RWPE2 (cell line): ENCODE results near the gene PID1.

Source experiments
- ATAC-seq: fragments of 200-7000 bp; cut with Tn5 transposase; 3 replicates; pipeline ENCODE4 v1.9.1; 2021; ENCODE audit warnings: low read depth
- DNase-seq: peaks from one replicate; pipeline ENCODE4 v3.0.0-alpha.2; 2020; ENCODE audit warnings: low spot score
- H3K27ac ChIP-seq: fragments of 450-650 bp; 2 replicates; pipeline ENCODE4 v1.5.1; 2017; ENCODE audit warnings: mild to moderate bottlenecking; ENCODE audit not compliant: poor library complexity, severe bottlenecking
- H3K27me3 ChIP-seq: fragments of 250-450 bp; sonication (Bioruptor Pico); 2 replicates; pipeline ENCODE4 v1.5.1; 2021; ENCODE audit warnings: mild to moderate bottlenecking, moderate library complexity; ENCODE audit not compliant: insufficient read depth, poor library complexity, severe bottlenecking
- H3K36me3 ChIP-seq: fragments of 250-450 bp; sonication (Bioruptor Pico); 2 replicates; pipeline ENCODE4 v1.5.1; 2020; ENCODE audit warnings: low read depth, mild to moderate bottlenecking, moderate library complexity
- H3K4me1 ChIP-seq: fragments of 250-450 bp; sonication (Bioruptor Pico); 2 replicates; pipeline ENCODE4 v1.5.1; 2021; ENCODE audit warnings: mild to moderate bottlenecking, moderate library complexity; ENCODE audit not compliant: insufficient read depth, poor library complexity, severe bottlenecking
- H3K4me3 ChIP-seq: fragments of 250-450 bp; sonication (Bioruptor Pico); 2 replicates; pipeline ENCODE4 v1.5.1; 2021; ENCODE audit warnings: mild to moderate bottlenecking, moderate library complexity; ENCODE audit not compliant: severe bottlenecking
- H3K9me3 ChIP-seq: fragments of 250-450 bp; sonication (Bioruptor Pico); 2 replicates; pipeline ENCODE4 v1.5.1; 2021; ENCODE audit warnings: mild to moderate bottlenecking, moderate library complexity; ENCODE audit not compliant: severe bottlenecking
- CTCF ChIP-seq: fragments of 450-650 bp; IDR thresholded peaks from one replicate; pipeline ENCODE4 v1.5.1; 2017; ENCODE audit warnings: mild to moderate bottlenecking, moderate library complexity; ENCODE audit not compliant: poor library complexity, severe bottlenecking

PID1 gene

GRCh38 chr2:229270551-229271410, at the start of gene PID1:
TSS of gene PID1 (minus strand) at chr2:229271287. CDS start at chr2:229271043, 244 bp downstream.
- DNase-seq (no peak), ATAC-seq (peak; percentile 76)
- TF ChIP-seq CTCF, result no peak
- H3K27ac ChIP-seq, result peak within 1 kb of the TSS; percentile 29
- H3K9me3 ChIP-seq, result no peaks in the 10 kb centered on the region
- H3K27me3 ChIP-seq, result no peaks in the 10 kb centered on the region
- H3K4me1 ChIP-seq, result peaks cover 11% of the 10 kb centered on the region
- peak within 1 kb of the TSS; percentile 90 for H3K4me3 ChIP-seq
- peaks cover 4% of the 10 kb centered on the region; the same call in 1 of the 2 replicates for H3K36me3 ChIP-seq

GRCh38 chr2:229319558-229319957, 48.5 kb upstream of the PID1 start:
- no peaks in the 10 kb centered on the region for H3K36me3 ChIP-seq
- no peaks in the 10 kb centered on the region for H3K4me1 ChIP-seq
- H3K4me3 ChIP-seq, result no peak overlapping the region
- H3K27me3 ChIP-seq, result no peaks in the 10 kb centered on the region
- no peak for TF ChIP-seq CTCF
- H3K9me3 ChIP-seq, result no peaks in the 10 kb centered on the region
- DNase-seq (no peak), ATAC-seq (no peak)
- H3K27ac ChIP-seq, result no peak overlapping the region

GRCh38 chr2:229314117-229314516, 43.0 kb upstream of the PID1 start:
- Histone ChIP-seq H3K36me3 (no peaks in the 10 kb centered on the region), H3K4me1 (peaks cover 8% of the 10 kb centered on the region), H3K27ac (peak overlapping the region; percentile 43), H3K9me3 (no peaks in the 10 kb centered on the region), H3K4me3 (no peak overlapping the region), H3K27me3 (no peaks in the 10 kb centered on the region)
- ATAC-seq (no peak), DNase-seq (no peak)
- no peak for TF ChIP-seq CTCF

- H3K27me3 ChIP-seq, result no peaks in the 10 kb centered on the region
- H3K36me3 ChIP-seq, result no peaks in the 10 kb centered on the region
- no peak overlapping the region for H3K4me3 ChIP-seq
- TF ChIP-seq CTCF, result no peak
- peaks cover 8% of the 10 kb centered on the region for H3K4me1 ChIP-seq
- ATAC-seq, result peak; percentile 49; the same call in 1 of the 3 replicates
- H3K27ac ChIP-seq, result peak overlapping the region; percentile 43
- H3K9me3 ChIP-seq, result no peaks in the 10 kb centered on the region
- DNase-seq, result no peak
Measured at GRCh38 chr2:229313591-229313990, 42.5 kb upstream of the PID1 start.

GRCh38 chr2:229301237-229301636, 30.1 kb upstream of the PID1 start:
- H3K4me1 ChIP-seq, result peaks cover 11% of the 10 kb centered on the region
- ATAC-seq (no peak), DNase-seq (no peak)
- H3K27me3 ChIP-seq, result no peaks in the 10 kb centered on the region
- TF ChIP-seq CTCF, result no peak
- peak overlapping the region; percentile 13 for H3K27ac ChIP-seq
- no peaks in the 10 kb centered on the region for H3K9me3 ChIP-seq
- no peaks in the 10 kb centered on the region for H3K36me3 ChIP-seq
- H3K4me3 ChIP-seq, result no peak overlapping the region
